Stimulated activated CD4-positive, alpha-beta T cell treated with anti-CD3 and anti-CD28 coated beads, Interleukin-2, amount 100 ng/mL, for 4 hours (primary cell): ENCODE measurements around the gene SPG7.

Source experiments
- DNase-seq: peaks from one replicate; pipeline ENCODE4 v3.0.0-alpha.2; 2020; ENCODE audit warnings: low read depth

Gene SPG7

GRCh38 chr16:89600427-89600826, 92.2 kb downstream of the SPG7 start:
- no peak for DNase-seq

DNA sequence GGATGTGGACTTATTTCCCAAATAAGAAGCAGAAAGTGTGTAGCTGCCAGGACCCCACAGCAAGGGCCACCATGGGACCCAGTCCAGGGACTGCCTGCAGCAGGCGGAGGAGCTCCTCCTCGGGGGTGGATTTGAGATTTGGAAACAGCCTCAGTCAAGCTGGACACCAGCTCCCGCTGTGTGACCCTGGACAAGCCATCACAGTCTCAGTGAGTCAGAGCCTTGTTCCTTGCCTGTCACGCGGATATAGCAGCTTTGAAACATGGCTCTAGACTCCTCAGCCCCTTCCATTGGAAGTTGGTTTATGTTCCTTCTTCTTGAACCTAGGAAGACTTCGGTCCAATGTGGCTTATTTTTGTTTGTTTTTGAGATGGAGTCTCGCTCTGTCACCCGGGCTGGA, 92.8 kb downstream of the SPG7 start:
- no peak for DNase-seq

DNA sequence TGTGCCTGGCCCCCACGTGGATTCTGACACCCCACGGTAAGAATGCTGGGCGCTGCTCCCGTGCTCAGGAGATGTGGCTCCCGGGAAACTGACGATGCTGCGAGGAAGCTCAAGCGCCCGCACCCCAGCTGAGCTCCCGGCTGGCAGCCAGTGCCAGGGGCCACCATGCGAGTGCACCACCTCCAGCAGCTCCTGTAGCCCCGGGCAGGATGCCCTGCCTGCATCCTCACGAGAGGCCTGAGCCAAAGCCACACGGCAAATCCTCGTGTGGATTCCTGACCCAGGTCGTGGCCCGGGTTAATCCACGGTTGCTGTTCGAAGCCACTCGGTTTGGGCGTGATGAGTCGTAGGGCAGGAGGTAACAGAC, 93.7 kb downstream of the SPG7 start:
- no peak for DNase-seq

- DNase-seq: peak; percentile 70
Measured at GRCh38 chr16:89602273-89602951, 94.2 kb downstream of the SPG7 start.

- no peak for DNase-seq
Measured at GRCh38 chr16:89602952-89603590, 94.9 kb downstream of the SPG7 start.

GRCh38 chr16:89604764-89605163, 96.6 kb downstream of the SPG7 start:
- no peak for DNase-seq

DNA sequence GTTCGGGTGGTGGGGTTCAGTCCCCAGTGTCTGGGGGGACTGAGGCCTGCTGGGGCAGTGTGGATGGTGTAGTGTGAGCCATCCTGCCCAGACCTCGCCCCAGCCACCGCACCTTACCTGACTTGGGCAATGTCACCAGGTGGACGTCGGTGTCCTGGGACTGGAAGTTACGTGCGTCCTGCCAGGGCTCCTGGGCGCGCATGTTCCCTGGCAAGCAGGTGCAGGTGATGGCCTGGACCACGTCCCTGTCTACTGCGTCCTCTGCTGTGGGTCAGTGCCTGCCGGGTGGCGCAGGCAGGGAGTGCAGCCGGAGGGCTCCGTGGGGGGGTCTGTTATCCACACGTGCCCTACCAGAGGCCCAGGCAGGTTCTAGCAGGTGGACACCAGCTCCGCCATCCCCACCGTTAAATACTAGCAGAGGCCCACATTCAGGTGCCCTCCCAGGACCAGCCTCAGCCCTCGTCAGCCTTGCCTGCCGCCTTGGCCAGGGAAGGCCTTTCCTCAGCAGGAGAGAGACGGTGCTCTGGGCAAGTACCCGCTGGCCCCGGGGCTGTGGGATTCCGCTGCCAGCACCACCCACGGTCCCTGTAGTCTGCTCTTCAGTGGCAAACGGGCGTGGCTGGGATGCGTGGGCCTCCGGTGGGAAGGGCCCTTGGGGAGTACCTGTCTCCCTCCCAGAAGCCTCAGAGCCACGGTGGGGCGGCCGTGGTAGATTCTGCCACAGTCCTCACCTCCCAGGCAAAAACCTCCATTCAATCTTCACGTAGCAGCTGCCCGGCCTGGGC, 97.2 kb downstream of the SPG7 start:
- no peak for DNase-seq

- DNase-seq: no peak
Measured at GRCh38 chr16:89606006-89606405, 97.8 kb downstream of the SPG7 start.
